Astrocyte of the hippocampus (primary cell): ENCODE measurements around the gene RAMP3.

Experiments used
- DNase-seq: peaks from one replicate; pipeline ENCODE4 v3.0.0; 2011; ENCODE audit warnings: low read depth, low spot score

Gene RAMP3

GRCh38 chr7:45179666-45180065 lies 22.1 kb downstream of the RAMP3 start:
- DNase-seq: no peak

GRCh38 chr7:45180084-45180986 lies 22.7 kb downstream of the RAMP3 start:
- no peak for DNase-seq

GRCh38 chr7:45181286-45181960 lies 23.8 kb downstream of the RAMP3 start:
- DNase-seq: no peak

- DNase-seq: no peak
Observed at GRCh38 chr7:45181991-45182855, 24.6 kb downstream of the RAMP3 start.

- no peak for DNase-seq
Observed at GRCh38 chr7:45182856-45183710, 25.5 kb downstream of the RAMP3 start.

- DNase-seq: no peak
Observed at GRCh38 chr7:45183711-45184210, 26.2 kb downstream of the RAMP3 start.

- no peak for DNase-seq
Observed at GRCh38 chr7:45184326-45185027, 26.9 kb downstream of the RAMP3 start.

GRCh38 chr7:45185028-45185863 lies 27.7 kb downstream of the RAMP3 start:
- no peak for DNase-seq

GRCh38 chr7:45185864-45186250 lies 28.3 kb downstream of the RAMP3 start:
- no peak for DNase-seq

GRCh38 chr7:45186261-45186813 lies 28.7 kb downstream of the RAMP3 start:
- no peak for DNase-seq

- no peak for DNase-seq
Observed at GRCh38 chr7:45187089-45187945, 29.7 kb downstream of the RAMP3 start.

GRCh38 chr7:45187946-45188411 lies 30.4 kb downstream of the RAMP3 start:
- DNase-seq: no peak

GRCh38 chr7:45188736-45189135 lies 31.1 kb downstream of the RAMP3 start:
- no peak for DNase-seq

GRCh38 chr7:45189151-45189970 lies 31.8 kb downstream of the RAMP3 start:
- DNase-seq: no peak

- no peak for DNase-seq
Observed at GRCh38 chr7:45190406-45191165, 33.0 kb downstream of the RAMP3 start.

- no peak for DNase-seq
Observed at GRCh38 chr7:45191396-45191795, 33.8 kb downstream of the RAMP3 start.
